K562 (cell line): ENCODE results near the gene HOXC11. TPM values are rescaled to one million over a fixed set of nuclear protein-coding genes. Genes with fewer than 3 reads are reported as not detected.

Source experiments
- CTCF ChIP-seq, 3 experiments: IDR thresholded peaks in 2 of 3; conservative IDR thresholded peaks in 1 of 3; 2 replicates each; pipeline ENCODE4 v1.5.1; 2011 to 2012; ENCODE audit warnings: low read length in 3 of 3, mild to moderate bottlenecking in 3 of 3, control low read depth in 2 of 3, improper control_type of control experiment in 1 of 3, inconsistent platforms in 1 of 3, low read depth in 1 of 3, mixed read lengths in 1 of 3, moderate library complexity in 1 of 3; ENCODE audit not compliant: insufficient read depth in 2 of 3
- CTCFL ChIP-seq: IDR thresholded peaks from 2 replicates; pipeline ENCODE4 v1.6.1; 2011; ENCODE audit warnings: borderline replicate concordance, low read depth, mild to moderate bottlenecking, moderate library complexity, low read length; ENCODE audit not compliant: insufficient read depth, poor library complexity, severe bottlenecking
- E2F6 ChIP-seq, 2 experiments: IDR thresholded peaks; 2 replicates each; pipeline ENCODE4 v1.6.1; 2011; ENCODE audit warnings: borderline replicate concordance in 1 of 2, control low read depth in 1 of 2, low read depth in 1 of 2, low read length in 1 of 2, mild to moderate bottlenecking in 1 of 2, mixed read lengths in 1 of 2, moderate library complexity in 1 of 2; ENCODE audit not compliant: insufficient read depth in 1 of 2, insufficient read length in 1 of 2, poor library complexity in 1 of 2, severe bottlenecking in 1 of 2; ENCODE audit errors: extremely low read depth in 1 of 2
- FOXP1 ChIP-seq: sonication (generic); formaldehyde crosslinking; IDR thresholded peaks from 2 replicates; pipeline ENCODE4 v1.8.0; 2022; ENCODE audit warnings: mild to moderate bottlenecking, missing genetic modification reagents
- GABPA ChIP-seq: fragments of 200-800 bp; sonication (Bioruptor generic); conservative IDR thresholded peaks from 2 replicates; pipeline ENCODE4 v1.6.1; 2016; ENCODE audit warnings: low read depth, missing genetic modification characterization, missing compliant biosample characterization
- MAZ ChIP-seq, 2 experiments: fragments of 450-650 bp in 1 of 2; sonication (generic) in 1 of 2; formaldehyde crosslinking; IDR thresholded peaks in 1 of 2; conservative IDR thresholded peaks in 1 of 2; 2 replicates each; pipeline versions ENCODE4 v1.4.0 to v1.5.0; 2020; ENCODE audit warnings: mild to moderate bottlenecking in 1 of 2, missing genetic modification reagents in 1 of 2
- NR0B1 ChIP-seq: fragments of 450-650 bp; IDR thresholded peaks from one replicate; pipeline ENCODE4 v1.6.1; 2018; ENCODE audit warnings: mild to moderate bottlenecking, moderate library complexity; ENCODE audit not compliant: partially characterized antibody
- NR2C2 ChIP-seq, 2 experiments: fragments of 200-800 bp in 1 of 2; sonication (Bioruptor generic) in 1 of 2; sonication (generic) in 1 of 2; formaldehyde crosslinking in 1 of 2; IDR thresholded peaks; 2 replicates each; pipeline versions ENCODE4 v1.6.1 to v1.8.0; 2016 to 2022; ENCODE audit warnings: mild to moderate bottlenecking in 1 of 2, missing compliant biosample characterization in 1 of 2, missing genetic modification characterization in 1 of 2, missing genetic modification reagents in 1 of 2
- NRF1 ChIP-seq, 2 experiments: fragments of 450-650 bp; IDR thresholded peaks in 1 of 2; conservative IDR thresholded peaks in 1 of 2; 2 replicates each; pipeline ENCODE4 v1.6.1; 2014; ENCODE audit warnings: mild to moderate bottlenecking in 2 of 2
- RBFOX2 ChIP-seq: fragments of 200-400 bp; formaldehyde crosslinking; IDR thresholded peaks from 2 replicates; pipeline ENCODE4 v1.6.1; 2017; ENCODE audit warnings: low read depth, mild to moderate bottlenecking, low read length, moderate library complexity
- SMAD4 ChIP-seq: fragments of 250-450 bp; sonication (Bioruptor Pico); conservative IDR thresholded peaks from 2 replicates; pipeline ENCODE4 v1.8.0; 2021; ENCODE audit warnings: inconsistent platforms, mild to moderate bottlenecking, moderate library complexity
- SPI1 ChIP-seq: IDR thresholded peaks from 2 replicates; pipeline ENCODE4 v1.6.1; 2011; ENCODE audit warnings: low read depth, low read length, control low read depth, borderline replicate concordance
- TCF7 ChIP-seq: sonication (generic); IDR thresholded peaks from 2 replicates; pipeline ENCODE4 v1.6.1; 2016; ENCODE audit warnings: antibody characterized with exemption, borderline replicate concordance
- ZNF175 ChIP-seq: fragments of 200-800 bp; sonication (Bioruptor generic); IDR thresholded peaks from 2 replicates; pipeline ENCODE4 v1.6.1; 2016; ENCODE audit warnings: low read depth, mild to moderate bottlenecking, missing genetic modification characterization, missing compliant biosample characterization
- ZNF347 ChIP-seq: fragments of 450-650 bp; formaldehyde crosslinking; IDR thresholded peaks from 2 replicates; pipeline ENCODE4 v1.4.0; 2020; ENCODE audit warnings: low read depth, mild to moderate bottlenecking, moderate library complexity
- polyA plus RNA-seq, 8 experiments: library from polyadenylated mRNA; depleted of rRNA in 4 of 8; stranded (reverse) in 5 of 8; unstranded in 3 of 8; fragments of >200 nt; fragmentation: Nextera tagmentation in 2 of 8; fragmentation: Illumina TruSeq in 1 of 8; extraction: Ambion mirVana in 2 of 8; extraction: Trizol in 1 of 8; gene quantifications; 2 replicates each; pipeline versions ENCODE4 v1.2.1 to v1.2.3, GENCODE V29; 2011 to 2014; ENCODE audit warnings: inconsistent platforms in 1 of 8, missing spikeins in 1 of 8
- total RNA-seq, 7 experiments: library from RNA; depleted of rRNA in 6 of 7; stranded (reverse); fragments of >200 nt in 6 of 7; fragmentation: Illumina TruSeq in 2 of 7; extraction: Trizol in 2 of 7; gene quantifications; 2 replicates each; pipeline versions ENCODE4 v1.2.1 to v1.2.3, GENCODE V29; 2011 to 2021; ENCODE audit warnings: low replicate concordance in 1 of 7
- TF ChIP-seq, protein P1 (sequence below): fragments of 200-800 bp; sonication (Bioruptor generic); IDR thresholded peaks from 2 replicates; pipeline ENCODE4 v1.6.1; 2017; ENCODE audit warnings: missing genetic modification characterization, missing compliant biosample characterization

HOXC11 gene
- total and polyA plus RNA-seq, 9 of the 15 experiments (the other 6 are each of a cell fraction or from before 2014, with no cell fraction given): not detected

DNA sequence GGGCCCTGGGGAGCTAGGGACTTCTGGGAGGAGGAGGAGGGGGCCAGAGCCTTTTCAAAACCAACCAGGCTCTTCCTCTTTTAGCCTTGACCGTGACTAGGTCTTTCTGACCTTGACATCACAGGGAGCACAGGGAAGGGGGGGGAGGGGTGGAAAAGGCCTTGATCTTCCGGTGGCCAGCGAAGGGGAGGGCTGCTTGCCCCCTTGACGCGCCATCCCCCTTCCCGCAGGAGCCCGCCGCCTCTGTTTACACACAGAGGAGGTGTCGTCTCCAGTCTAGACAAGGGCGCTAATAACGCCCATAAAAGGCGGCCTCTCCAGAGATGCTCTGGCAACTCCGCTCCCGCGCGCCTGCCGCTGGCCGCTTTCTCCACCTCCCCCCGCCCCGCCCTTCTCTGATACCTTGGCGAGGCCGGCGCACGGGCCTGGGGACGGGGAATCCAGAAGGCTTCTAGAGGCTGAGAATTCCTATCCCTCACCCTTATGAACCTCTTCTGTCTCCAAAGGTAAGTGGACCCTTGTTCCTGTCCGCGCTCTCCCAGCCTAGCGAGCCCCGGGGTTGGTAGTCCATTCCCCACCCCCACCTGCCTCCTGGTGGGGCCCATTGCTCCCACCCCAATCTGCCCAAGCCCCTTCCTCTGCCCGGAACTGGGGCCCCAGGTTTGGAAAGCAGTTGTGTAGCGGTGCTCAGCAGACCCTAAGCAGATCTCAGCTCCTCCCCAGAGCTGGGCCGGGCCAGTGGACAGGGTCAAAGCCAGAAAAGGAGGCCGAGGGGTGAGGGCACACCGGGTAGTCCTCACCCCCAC, 23.1 kb upstream of the HOXC11 start (continued):
- no peak for TF ChIP-seq ZNF347 (CRISPR knock-in tag)
- peak; percentile 39; the same call in 1 of the 2 replicates for TF ChIP-seq GABPA (tag)
- TF ChIP-seq, protein P1, sequence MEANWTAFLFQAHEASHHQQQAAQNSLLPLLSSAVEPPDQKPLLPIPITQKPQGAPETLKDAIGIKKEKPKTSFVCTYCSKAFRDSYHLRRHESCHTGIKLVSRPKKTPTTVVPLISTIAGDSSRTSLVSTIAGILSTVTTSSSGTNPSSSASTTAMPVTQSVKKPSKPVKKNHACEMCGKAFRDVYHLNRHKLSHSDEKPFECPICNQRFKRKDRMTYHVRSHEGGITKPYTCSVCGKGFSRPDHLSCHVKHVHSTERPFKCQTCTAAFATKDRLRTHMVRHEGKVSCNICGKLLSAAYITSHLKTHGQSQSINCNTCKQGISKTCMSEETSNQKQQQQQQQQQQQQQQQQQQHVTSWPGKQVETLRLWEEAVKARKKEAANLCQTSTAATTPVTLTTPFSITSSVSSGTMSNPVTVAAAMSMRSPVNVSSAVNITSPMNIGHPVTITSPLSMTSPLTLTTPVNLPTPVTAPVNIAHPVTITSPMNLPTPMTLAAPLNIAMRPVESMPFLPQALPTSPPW: peak; percentile 83
- no peak for TF ChIP-seq CTCFL
- peak in 1 of 2 experiments; percentile 71; a peak in 2 of 4 replicates for TF ChIP-seq MAZ (CRISPR knock-in tag; conservative IDR thresholded peaks at IDR 0.05 in 1 of 2, IDR thresholded peaks at IDR 0.05 in 1 of 2)
- no peak for TF ChIP-seq NR0B1
- TF ChIP-seq SPI1: peak; percentile 97
- TF ChIP-seq E2F6 (IDR thresholded peaks at IDR 0.05; ENCODE audit: borderline replicate concordance in 1 of 2, extremely low read depth in 1 of 2, insufficient read depth in 1 of 2, insufficient read length in 1 of 2, low read depth in 1 of 2, low read length in 1 of 2, poor library complexity in 1 of 2, severe bottlenecking in 1 of 2): peak in 1 of 2 experiments; percentile 33
- TF ChIP-seq SMAD4: peak; percentile 86
- TF ChIP-seq CTCF (IDR thresholded peaks at IDR 0.05 in 2 of 3, conservative IDR thresholded peaks at IDR 0.05 in 1 of 3; ENCODE audit: insufficient read depth in 2 of 3, low read depth in 1 of 3, low read length in 3 of 3): no peak
- TF ChIP-seq TCF7: no peak
- TF ChIP-seq NR2C2 (CRISPR knock-in tag; IDR thresholded peaks at IDR 0.05): no peak
- peak; percentile 24; the same call in 1 of the 2 replicates for TF ChIP-seq NR2C2 (tag; IDR thresholded peaks at IDR 0.05)
- TF ChIP-seq ZNF175 (CRISPR knock-in tag): 0 out of 2 replicates have a peak, but pooled peaks have one; percentile 21
- peak; percentile 59 to 64 for TF ChIP-seq NRF1 (conservative IDR thresholded peaks at IDR 0.05 in 1 of 2, IDR thresholded peaks at IDR 0.05 in 1 of 2)
- no peak for TF ChIP-seq FOXP1 (CRISPR knock-in tag)
- peak; percentile 30; the same call in 1 of the 2 replicates for TF ChIP-seq RBFOX2
